Dendritic cell treated with granulocyte-macrophage colony-stimulating factor and Interleukin-4, amounts not matched to agents 40 ng/mL and 50 ng/mL, for 4 days (primary cell): Measurements from ENCODE around the gene CLECL1.
"Not testable (repeated sequence)": the region's sequence is repeated elsewhere in the genome, so short reads cannot be mapped to it uniquely, and the experiment has no call there.

ENCODE experiments used
- H3K27ac Mint-ChIP-seq: one replicate; pipeline ENCODE4 v1.8.0; 2022; ENCODE audit warnings: mild to moderate bottlenecking, mixed read lengths
- H3K27me3 Mint-ChIP-seq: one replicate; pipeline ENCODE4 v1.8.0; 2022; ENCODE audit warnings: mild to moderate bottlenecking, mixed read lengths
- H3K36me3 Mint-ChIP-seq: one replicate; pipeline ENCODE4 v1.8.0; 2022; ENCODE audit warnings: low read depth, mixed read lengths
- H3K4me1 Mint-ChIP-seq: one replicate; pipeline ENCODE4 v1.8.0; 2022; ENCODE audit warnings: low read depth, mixed read lengths
- H3K4me3 Mint-ChIP-seq: one replicate; pipeline ENCODE4 v1.8.0; 2022; ENCODE audit warnings: mild to moderate bottlenecking, moderate library complexity, mixed read lengths
- H3K9me3 Mint-ChIP-seq: one replicate; pipeline ENCODE4 v1.8.0; 2022; ENCODE audit warnings: mixed read lengths
- intact Hi-C: fragments of 100-400 bp; cut with micrococcal nuclease; formaldehyde crosslinking; loops from one replicate; pipeline ENCODE4 v1.15.0; 2022

CLECL1 gene

GRCh38 chr12:9741726-9742125, 8.8 kb upstream of the CLECL1 start:
- no peaks in the 10 kb centered on the region for H3K27me3 Mint-ChIP-seq
- peaks cover 53% of the 10 kb centered on the region for H3K4me1 Mint-ChIP-seq
- peaks cover 9% of the 10 kb centered on the region for H3K36me3 Mint-ChIP-seq
- H3K4me3 Mint-ChIP-seq, result peak overlapping the region; percentile 42
- H3K9me3 Mint-ChIP-seq, result no peaks in the 10 kb centered on the region
- intact Hi-C loops, result loop anchor here (10.0 kb wide), 1 partner anchor 253 kb away; the partner anchor contains the start of gene CLEC1B
- H3K27ac Mint-ChIP-seq, result peak overlapping the region; percentile 74

- Mint-ChIP-seq H3K36me3 (peaks cover 9% of the 10 kb centered on the region), H3K27me3 (no peaks in the 10 kb centered on the region), H3K27ac (peak overlapping the region; percentile 83), H3K9me3 (no peaks in the 10 kb centered on the region), H3K4me3 (peak overlapping the region; percentile 64), H3K4me1 (peaks cover 66% of the 10 kb centered on the region)
- intact Hi-C loops, result loop anchor here (10.0 kb wide), 1 partner anchor 255 kb away; the partner anchor contains the start of gene CLEC1B
These were observed 7.3 kb upstream of the CLECL1 start for GRCh38 chr12:9740106-9740750.

GRCh38 chr12:9739404-9740105, 6.7 kb upstream of the CLECL1 start:
- H3K27ac Mint-ChIP-seq, result peak overlapping the region; percentile 95
- intact Hi-C loops, result loop anchor here (10.0 kb wide), 1 partner anchor 255 kb away; the partner anchor contains the start of gene CLEC1B
- H3K4me1 Mint-ChIP-seq, result peaks cover 65% of the 10 kb centered on the region

GRCh38 chr12:9738905-9739304, 6.0 kb upstream of the CLECL1 start:
- intact Hi-C loops, H3K27me3 Mint-ChIP-seq, H3K4me3 Mint-ChIP-seq, H3K36me3 Mint-ChIP-seq, H3K9me3 Mint-ChIP-seq: not testable (repeated sequence)
- Mint-ChIP-seq H3K27ac (peak overlapping the region; percentile 95), H3K4me1 (peaks cover 65% of the 10 kb centered on the region)

More at GRCh38 chr12:9739404-9740105, 6.7 kb upstream of the CLECL1 start:
- H3K9me3 Mint-ChIP-seq, H3K36me3 Mint-ChIP-seq, H3K27me3 Mint-ChIP-seq: not testable (repeated sequence)
- peak overlapping the region; percentile 64 for H3K4me3 Mint-ChIP-seq

- Mint-ChIP-seq H3K27me3 (no peaks in the 10 kb centered on the region), H3K36me3 (peaks cover 9% of the 10 kb centered on the region), H3K4me3 (no peak overlapping the region), H3K9me3 (no peaks in the 10 kb centered on the region), H3K27ac (peak overlapping the region; percentile 95), H3K4me1 (peaks cover 51% of the 10 kb centered on the region)
- intact Hi-C loops, result no loop called here
These were observed 4.2 kb upstream of the CLECL1 start for GRCh38 chr12:9736936-9737705.

- peaks cover 9% of the 10 kb centered on the region for H3K36me3 Mint-ChIP-seq
- intact Hi-C loops, result no loop called here
- H3K9me3 Mint-ChIP-seq, result no peaks in the 10 kb centered on the region
- no peaks in the 10 kb centered on the region for H3K27me3 Mint-ChIP-seq
- H3K27ac Mint-ChIP-seq, result peak overlapping the region; percentile 95
- H3K4me1 Mint-ChIP-seq, result peaks cover 50% of the 10 kb centered on the region
- no peak overlapping the region for H3K4me3 Mint-ChIP-seq
These were observed 2.7 kb upstream of the CLECL1 start for GRCh38 chr12:9735601-9736000.

- Mint-ChIP-seq H3K27ac (peak overlapping the region; percentile 88), H3K4me1 (peaks cover 28% of the 10 kb centered on the region), H3K27me3 (no peaks in the 10 kb centered on the region), H3K9me3 (no peaks in the 10 kb centered on the region), H3K4me3 (peak overlapping the region; percentile 63), H3K36me3 (no peaks in the 10 kb centered on the region)
- intact Hi-C loops, result no loop called here
These were observed 1.1 kb downstream of the CLECL1 start for GRCh38 chr12:9731797-9732196.

- H3K27me3 Mint-ChIP-seq, result no peaks in the 10 kb centered on the region
- peaks cover 24% of the 10 kb centered on the region for H3K4me1 Mint-ChIP-seq
- peak overlapping the region; percentile 88 for H3K27ac Mint-ChIP-seq
- H3K36me3 Mint-ChIP-seq, result no peaks in the 10 kb centered on the region
- peak overlapping the region; percentile 63 for H3K4me3 Mint-ChIP-seq
- H3K9me3 Mint-ChIP-seq, result no peaks in the 10 kb centered on the region
- intact Hi-C loops, result no loop called here
These were observed 1.5 kb downstream of the CLECL1 start for GRCh38 chr12:9731393-9731792.

GRCh38 chr12:9730591-9730990, 2.3 kb downstream of the CLECL1 start:
- Mint-ChIP-seq H3K4me3 (peak overlapping the region; percentile 32), H3K4me1 (peaks cover 19% of the 10 kb centered on the region), H3K27me3 (no peaks in the 10 kb centered on the region), H3K27ac (peak overlapping the region; percentile 88), H3K9me3 (no peaks in the 10 kb centered on the region), H3K36me3 (no peaks in the 10 kb centered on the region)
- intact Hi-C loops, result no loop called here

GRCh38 chr12:9730011-9730410, 2.9 kb downstream of the CLECL1 start:
- Mint-ChIP-seq H3K36me3 (no peaks in the 10 kb centered on the region), H3K27ac (no peak overlapping the region), H3K4me3 (no peak overlapping the region), H3K4me1 (peaks cover 15% of the 10 kb centered on the region), H3K9me3 (no peaks in the 10 kb centered on the region), H3K27me3 (no peaks in the 10 kb centered on the region)
- intact Hi-C loops, result no loop called here

- Mint-ChIP-seq H3K27ac (no peak overlapping the region), H3K27me3 (no peaks in the 10 kb centered on the region), H3K4me1 (peaks cover 13% of the 10 kb centered on the region), H3K9me3 (no peaks in the 10 kb centered on the region), H3K36me3 (no peaks in the 10 kb centered on the region), H3K4me3 (no peak overlapping the region)
- intact Hi-C loops, result loop anchor here (5.0 kb wide), 1 partner anchor 77 kb away; no protein-coding TSS in a partner anchor
These were observed 3.8 kb downstream of the CLECL1 start for GRCh38 chr12:9729082-9729481.

- H3K36me3 Mint-ChIP-seq, result no peaks in the 10 kb centered on the region
- H3K4me3 Mint-ChIP-seq, result no peak overlapping the region
- H3K27ac Mint-ChIP-seq, result no peak overlapping the region
- H3K9me3 Mint-ChIP-seq, result no peaks in the 10 kb centered on the region
- intact Hi-C loops, result loop anchor here (5.0 kb wide), 1 partner anchor 76 kb away; no protein-coding TSS in a partner anchor
- H3K4me1 Mint-ChIP-seq, result peaks cover 13% of the 10 kb centered on the region
- H3K27me3 Mint-ChIP-seq, result no peaks in the 10 kb centered on the region
These were observed 5.1 kb downstream of the CLECL1 start for GRCh38 chr12:9727813-9728212.

- intact Hi-C loops, result loop anchor here (5.0 kb wide), 1 partner anchor 73 kb away; no protein-coding TSS in a partner anchor
- no peaks in the 10 kb centered on the region for H3K9me3 Mint-ChIP-seq
- peaks cover 23% of the 10 kb centered on the region for H3K4me1 Mint-ChIP-seq
- no peaks in the 10 kb centered on the region for H3K36me3 Mint-ChIP-seq
- H3K27me3 Mint-ChIP-seq, result no peaks in the 10 kb centered on the region
- no peak overlapping the region for H3K4me3 Mint-ChIP-seq
- no peak overlapping the region for H3K27ac Mint-ChIP-seq
These were observed 7.6 kb downstream of the CLECL1 start for GRCh38 chr12:9725213-9725870.
